K562 (cell line): ENCODE measurements around the gene RNF126. TPM values are rescaled to one million over a fixed set of nuclear protein-coding genes. Genes with fewer than 3 reads are reported as not detected.

Experiments used
- ARID4B ChIP-seq: sonication (generic); formaldehyde crosslinking; IDR thresholded peaks from 2 replicates; pipeline ENCODE4 v1.8.0; 2022; ENCODE audit warnings: mild to moderate bottlenecking, missing genetic modification reagents
- DLX4 ChIP-seq: fragments of 250-450 bp; sonication (Bioruptor Pico); IDR thresholded peaks from 2 replicates; pipeline ENCODE4 v1.6.1; 2021; ENCODE audit warnings: mild to moderate bottlenecking
- HSF4 ChIP-seq: fragments of 250-450 bp; sonication (Bioruptor Pico); IDR thresholded peaks from 2 replicates; pipeline ENCODE4 v2.1.2; 2022; ENCODE audit warnings: mild to moderate bottlenecking, moderate library complexity, borderline replicate concordance
- LEF1 ChIP-seq: fragments of 450-650 bp; IDR thresholded peaks from 2 replicates; pipeline ENCODE4 v1.6.1; 2016; ENCODE audit warnings: mild to moderate bottlenecking
- MXD1 ChIP-seq: fragments of 250-450 bp; sonication (Bioruptor Pico); IDR thresholded peaks from 2 replicates; pipeline ENCODE4 v1.8.0; 2021; ENCODE audit warnings: borderline replicate concordance, mild to moderate bottlenecking, moderate library complexity; ENCODE audit not compliant: poor library complexity, severe bottlenecking
- NR2C2 ChIP-seq, 2 experiments: fragments of 200-800 bp in 1 of 2; sonication (Bioruptor generic) in 1 of 2; sonication (generic) in 1 of 2; formaldehyde crosslinking in 1 of 2; IDR thresholded peaks; 2 replicates each; pipeline versions ENCODE4 v1.6.1 to v1.8.0; 2016 to 2022; ENCODE audit warnings: mild to moderate bottlenecking in 1 of 2, missing compliant biosample characterization in 1 of 2, missing genetic modification characterization in 1 of 2, missing genetic modification reagents in 1 of 2
- PHB2 ChIP-seq: fragments of 450-650 bp; IDR thresholded peaks from 2 replicates; pipeline ENCODE4 v1.6.1; 2017; ENCODE audit warnings: low read depth
- POLR3A ChIP-seq: IDR thresholded peaks from 2 replicates; pipeline ENCODE4 v1.6.1; 2011; ENCODE audit warnings: borderline replicate concordance, mild to moderate bottlenecking, moderate library complexity; ENCODE audit not compliant: insufficient read length, insufficient read depth; ENCODE audit errors: extremely low read depth
- PREB ChIP-seq: sonication (generic); formaldehyde crosslinking; IDR thresholded peaks from 2 replicates; pipeline ENCODE4 v1.8.1; 2023; ENCODE audit warnings: mild to moderate bottlenecking, missing genetic modification reagents
- RB1 ChIP-seq: fragments of 450-650 bp; IDR thresholded peaks from 2 replicates; pipeline ENCODE4 v1.6.1; 2017; ENCODE audit warnings: low read depth, mild to moderate bottlenecking
- RERE ChIP-seq: sonication (generic); formaldehyde crosslinking; IDR thresholded peaks from 2 replicates; pipeline ENCODE4 v1.8.0; 2023; ENCODE audit warnings: missing genetic modification reagents, mild to moderate bottlenecking, borderline replicate concordance
- ZNF146 ChIP-seq: IDR thresholded peaks from one replicate; pipeline ENCODE4 v1.6.1; 2018; ENCODE audit warnings: missing compliant biosample characterization; ENCODE audit not compliant: unreplicated experiment
- ZNF253 ChIP-seq: fragments of 250-450 bp; sonication (Bioruptor Pico); conservative IDR thresholded peaks from 2 replicates; pipeline ENCODE4 v1.6.1; 2021; ENCODE audit warnings: mild to moderate bottlenecking
- polyA plus RNA-seq, 8 experiments: library from polyadenylated mRNA; depleted of rRNA in 4 of 8; stranded (reverse) in 5 of 8; unstranded in 3 of 8; fragments of >200 nt; fragmentation: Nextera tagmentation in 2 of 8; fragmentation: Illumina TruSeq in 1 of 8; extraction: Ambion mirVana in 2 of 8; extraction: Trizol in 1 of 8; gene quantifications; 2 replicates each; pipeline versions ENCODE4 v1.2.1 to v1.2.3, GENCODE V29; 2011 to 2014; ENCODE audit warnings: inconsistent platforms in 1 of 8, missing spikeins in 1 of 8
- total RNA-seq, 7 experiments: library from RNA; depleted of rRNA in 6 of 7; stranded (reverse); fragments of >200 nt in 6 of 7; fragmentation: Illumina TruSeq in 2 of 7; extraction: Trizol in 2 of 7; gene quantifications; 2 replicates each; pipeline versions ENCODE4 v1.2.1 to v1.2.3, GENCODE V29; 2011 to 2021; ENCODE audit warnings: low replicate concordance in 1 of 7

The RNF126 gene
- total and polyA plus RNA-seq, 9 of the 15 experiments (the other 6 are each of a cell fraction or from before 2014, with no cell fraction given): 0.27 to 101 (median 12.3) TPM

GRCh38 chr19:662207-662961 lies 630 bp downstream of the RNF126 start (continued):
- TF ChIP-seq RERE (CRISPR knock-in tag): no peak
- TF ChIP-seq HSF4 (CRISPR knock-in tag): no peak
- TF ChIP-seq LEF1: no peak
- no peak for TF ChIP-seq POLR3A
- no peak for TF ChIP-seq MXD1
- no peak for TF ChIP-seq ZNF253
- no peak for TF ChIP-seq PHB2
- no peak for TF ChIP-seq NR2C2 (CRISPR knock-in tag; IDR thresholded peaks at IDR 0.05)
- TF ChIP-seq NR2C2 (tag; IDR thresholded peaks at IDR 0.05): 0 out of 2 replicates have a peak, but pooled peaks have one; percentile 2
- peak; percentile 52 for TF ChIP-seq ARID4B (CRISPR knock-in tag)
- TF ChIP-seq PREB (CRISPR knock-in tag): 0 out of 2 replicates have a peak, but pooled peaks have one; percentile 66
- TF ChIP-seq RB1: peak; percentile 18; the same call in 1 of the 2 replicates
- peak; percentile 11 for TF ChIP-seq ZNF146 (CRISPR knock-in tag)
- no peak for TF ChIP-seq DLX4 (CRISPR knock-in tag)
